Subcutaneous abdominal adipose tissue (tissue), 5 donors: ENCODE measurements around the gene L1CAM.

Experiments used
- H3K27ac ChIP-seq: one replicate; pipeline ENCODE4 v1.7.0; 2013; ENCODE audit warnings: low read depth, mild to moderate bottlenecking, inconsistent platforms, low read length, moderate library complexity
- H3K27me3 ChIP-seq, 5 donors: one replicate each; pipeline ENCODE4 v1.7.0; 2013; ENCODE audit warnings: low read length in 5 of 5, inconsistent platforms in 1 of 5; ENCODE audit not compliant: control insufficient read depth in 5 of 5, insufficient read depth in 4 of 5
- H3K36me3 ChIP-seq, 5 donors: one replicate each; pipeline ENCODE4 v1.7.0; 2013; ENCODE audit warnings: low read length in 5 of 5; ENCODE audit not compliant: control insufficient read depth in 5 of 5, insufficient read depth in 5 of 5
- H3K4me1 ChIP-seq, 5 donors: one replicate each; pipeline ENCODE4 v1.7.0; 2013; ENCODE audit warnings: low read length in 5 of 5, mild to moderate bottlenecking in 3 of 5, moderate library complexity in 1 of 5; ENCODE audit not compliant: control insufficient read depth in 5 of 5, insufficient read depth in 5 of 5
- H3K4me3 ChIP-seq, 5 donors: one replicate each; pipeline ENCODE4 v1.7.0; 2013; ENCODE audit warnings: low read length in 5 of 5, low read depth in 1 of 5
- H3K9ac ChIP-seq, 5 donors: one replicate each; pipeline ENCODE4 v1.7.0; 2013; ENCODE audit warnings: low read length in 5 of 5, mild to moderate bottlenecking in 4 of 5, moderate library complexity in 3 of 5
- H3K9me3 ChIP-seq, 5 donors: one replicate each; pipeline ENCODE4 v1.7.0; 2013; ENCODE audit warnings: low read length in 5 of 5; ENCODE audit not compliant: control insufficient read depth in 5 of 5
- donor health status: healthy.
- donor health status: healthy.
- donor health status: healthy.
- donor health status: healthy.
- donor health status: healthy.

The L1CAM gene

DNA sequence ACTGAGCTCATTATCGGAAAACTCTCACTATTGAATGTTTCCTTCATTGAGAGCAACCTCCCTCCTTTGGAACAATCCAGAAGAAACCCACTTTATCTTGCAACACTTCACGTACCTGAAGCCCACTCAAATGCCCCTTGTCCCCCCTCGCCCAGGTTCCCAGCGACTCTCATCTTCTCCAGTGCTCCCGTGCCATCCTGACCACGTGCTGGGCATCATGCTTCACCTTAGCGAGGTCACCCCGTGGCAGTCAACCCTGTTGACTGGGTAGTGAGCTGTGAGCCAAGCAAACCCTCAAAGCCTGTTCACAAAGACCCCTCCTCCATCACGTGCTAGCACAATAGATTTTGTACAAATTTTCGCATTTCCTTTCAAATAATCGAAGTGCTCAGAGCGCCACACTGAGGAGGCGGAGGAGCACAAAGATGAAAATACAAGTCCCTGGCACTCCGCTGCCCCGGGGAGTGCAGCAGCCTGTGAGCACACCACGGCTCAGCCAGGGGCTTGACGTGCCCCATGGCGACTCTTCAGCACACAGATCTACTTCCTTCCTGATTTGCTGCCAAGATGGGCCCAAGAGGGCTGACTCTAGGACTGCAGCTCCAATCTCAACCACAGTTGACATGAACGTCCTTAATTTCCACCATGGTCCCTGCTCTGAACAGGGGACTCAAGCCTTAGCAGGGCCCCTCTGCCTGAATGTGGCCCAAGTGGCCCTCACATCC lies 71.2 kb downstream of the L1CAM start:
- no peaks in the 10 kb centered on the region for H3K36me3 ChIP-seq
- peaks cover 0 to 11% (median 0%) of the 10 kb centered on the region in 5 donors for H3K9me3 ChIP-seq
- H3K27me3 ChIP-seq, result peaks cover 19 to 43% (median 25%) of the 10 kb centered on the region in 5 donors
- no peak overlapping the region for H3K27ac ChIP-seq
- no peak overlapping the region for H3K4me3 ChIP-seq
- no peak overlapping the region for H3K9ac ChIP-seq
- H3K4me1 ChIP-seq, result peaks cover 0 to 17% (median 9%) of the 10 kb centered on the region in 5 donors

DNA sequence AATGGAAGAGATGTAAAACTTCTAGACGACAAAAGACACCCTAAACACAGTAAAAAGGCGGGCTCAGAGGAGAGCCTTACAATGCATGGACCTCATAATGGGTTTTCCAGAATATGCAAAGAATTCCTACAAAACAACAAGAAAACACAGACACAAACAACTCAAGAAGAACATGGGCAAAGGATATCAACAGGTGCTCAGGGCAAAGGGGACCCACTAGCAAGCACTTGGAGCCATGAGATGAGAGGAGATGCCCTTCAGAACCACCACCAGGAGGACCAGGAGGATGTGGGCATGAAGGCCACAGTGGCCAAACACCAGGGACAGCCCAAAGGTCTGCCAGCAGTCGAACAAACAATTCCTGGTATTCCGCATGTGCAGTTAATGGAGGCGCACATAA lies 72.8 kb downstream of the L1CAM start:
- peaks cover 12 to 42% (median 32%) of the 10 kb centered on the region in 5 donors for H3K27me3 ChIP-seq
- no peak overlapping the region for H3K27ac ChIP-seq
- peaks cover 0 to 5% (median 0%) of the 10 kb centered on the region in 5 donors for H3K4me1 ChIP-seq

DNA sequence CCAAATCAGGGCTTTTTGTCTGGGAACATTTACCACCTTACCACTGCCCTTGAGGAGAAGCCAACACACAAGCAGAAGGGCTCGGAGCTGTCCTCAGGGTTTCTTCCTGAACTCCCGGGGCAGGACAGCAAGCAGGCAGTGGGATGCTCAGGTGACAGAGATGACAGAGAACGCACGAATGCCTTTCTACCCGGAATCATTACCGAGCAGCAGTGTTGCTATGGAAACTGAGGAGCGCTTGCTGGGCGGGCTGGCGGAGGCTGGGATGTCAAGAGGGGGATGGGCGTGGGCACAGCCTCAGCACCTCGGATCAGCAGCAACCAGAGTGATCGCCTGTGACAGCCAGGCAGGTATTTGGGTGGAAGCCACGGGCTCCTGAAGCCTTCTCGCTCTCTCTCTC lies 73.8 kb downstream of the L1CAM start:
- H3K4me1 ChIP-seq, result peaks cover 0 to 5% (median 0%) of the 10 kb centered on the region in 5 donors
- H3K4me3 ChIP-seq, result no peak overlapping the region
- no peak overlapping the region for H3K9ac ChIP-seq
- peaks cover 0 to 14% (median 0%) of the 10 kb centered on the region in 5 donors for H3K9me3 ChIP-seq
- H3K27ac ChIP-seq, result no peak overlapping the region
- H3K27me3 ChIP-seq, result peaks cover 12 to 39% (median 31%) of the 10 kb centered on the region in 5 donors
- H3K36me3 ChIP-seq, result no peaks in the 10 kb centered on the region

More for the DNA sequence above, 72.8 kb downstream of the L1CAM start:
- Histone ChIP-seq H3K36me3 (no peaks in the 10 kb centered on the region), H3K9ac (no peak overlapping the region), H3K4me3 (no peak overlapping the region), H3K9me3 (peaks cover 0 to 14% (median 0%) of the 10 kb centered on the region in 5 donors)
